K562 (cell line): Measurements from ENCODE around the gene EMC10. TPM values are rescaled to one million over a fixed set of nuclear protein-coding genes. Genes with fewer than 3 reads are reported as not detected.

Source experiments
- CBFB ChIP-seq: sonication (generic); formaldehyde crosslinking; IDR thresholded peaks from 2 replicates; pipeline ENCODE4 v1.4.0; 2020; ENCODE audit warnings: mild to moderate bottlenecking, missing genetic modification reagents
- CC2D1A ChIP-seq: fragments of 450-650 bp; IDR thresholded peaks from 2 replicates; pipeline ENCODE4 v1.6.1; 2017; ENCODE audit warnings: mild to moderate bottlenecking
- DIDO1 ChIP-seq: fragments of 450-650 bp; IDR thresholded peaks from 2 replicates; pipeline ENCODE4 v1.6.1; 2016; ENCODE audit warnings: low read depth, missing biosample characterization, missing genetic modification characterization
- DPF2 ChIP-seq: fragments of 450-650 bp; IDR thresholded peaks from 2 replicates; pipeline ENCODE4 v1.6.1; 2016
- ELF4 ChIP-seq: fragments of 450-650 bp; formaldehyde crosslinking; IDR thresholded peaks from 2 replicates; pipeline ENCODE4 v1.4.0; 2022; ENCODE audit warnings: missing genetic modification characterization
- ERF ChIP-seq: fragments of 450-650 bp; formaldehyde crosslinking; IDR thresholded peaks from 2 replicates; pipeline ENCODE4 v1.4.0; 2020; ENCODE audit warnings: mild to moderate bottlenecking, mixed read lengths
- HMGN3 ChIP-seq: IDR thresholded peaks from 2 replicates; pipeline ENCODE4 v1.6.1; 2011; ENCODE audit warnings: borderline replicate concordance, low read depth, mild to moderate bottlenecking, mixed read lengths, low read length; ENCODE audit not compliant: insufficient read length; ENCODE audit errors: extremely low read depth
- MYC ChIP-seq, 2 experiments: fragments of 250-450 bp in 1 of 2; sonication (Bioruptor Pico) in 1 of 2; IDR thresholded peaks; 2 replicates each; pipeline versions ENCODE4 v1.5.1 to v1.6.1; 2012 to 2021; ENCODE audit warnings: low read depth in 2 of 2, borderline replicate concordance in 1 of 2, improper control_type of control experiment in 1 of 2, low read length in 1 of 2, mild to moderate bottlenecking in 1 of 2, moderate library complexity in 1 of 2
- NFYB ChIP-seq: IDR thresholded peaks from 2 replicates; pipeline ENCODE4 v1.6.1; 2011; ENCODE audit warnings: mild to moderate bottlenecking, moderate library complexity; ENCODE audit not compliant: insufficient read length; ENCODE audit errors: extremely low read depth
- PATZ1 ChIP-seq: fragments of 250-450 bp; sonication (Bioruptor Pico); IDR thresholded peaks from 2 replicates; pipeline ENCODE4 v1.5.0; 2020; ENCODE audit warnings: mild to moderate bottlenecking, borderline replicate concordance
- POLR2B ChIP-seq: fragments of 450-650 bp; IDR thresholded peaks from 2 replicates; pipeline ENCODE4 v1.6.1; 2018; ENCODE audit warnings: low read depth; ENCODE audit not compliant: partially characterized antibody
- POLR2H ChIP-seq: IDR thresholded peaks from 2 replicates; pipeline ENCODE4 v1.6.1; 2016; ENCODE audit warnings: missing genetic modification characterization, low read depth, mild to moderate bottlenecking, control low read depth, missing compliant biosample characterization, moderate library complexity
- RBM34 ChIP-seq: fragments of 200-400 bp; formaldehyde crosslinking; IDR thresholded peaks from 2 replicates; pipeline ENCODE4 v1.6.1; 2018; ENCODE audit warnings: low read length, borderline replicate concordance; ENCODE audit not compliant: insufficient read depth
- RHOXF2B ChIP-seq: fragments of 250-450 bp; sonication (Bioruptor Pico); conservative IDR thresholded peaks from 2 replicates; pipeline ENCODE4 v1.5.1; 2021
- SMAD1 ChIP-seq: fragments of 150-350 bp; IDR thresholded peaks from 2 replicates; pipeline ENCODE4 v1.6.1; 2014; ENCODE audit warnings: low read length, low read depth; ENCODE audit not compliant: partially characterized antibody
- SMAD4 ChIP-seq: fragments of 250-450 bp; sonication (Bioruptor Pico); conservative IDR thresholded peaks from 2 replicates; pipeline ENCODE4 v1.8.0; 2021; ENCODE audit warnings: inconsistent platforms, mild to moderate bottlenecking, moderate library complexity
- SREBF1 ChIP-seq: fragments of 150-350 bp; IDR thresholded peaks from 2 replicates; pipeline ENCODE4 v1.6.1; 2014; ENCODE audit warnings: antibody characterized with exemption, low read depth, low read length, borderline replicate concordance
- SRSF3 ChIP-seq: fragments of 200-400 bp; formaldehyde crosslinking; IDR thresholded peaks from 2 replicates; pipeline ENCODE4 v1.6.1; 2016; ENCODE audit warnings: mild to moderate bottlenecking, low read length, moderate library complexity; ENCODE audit not compliant: insufficient read depth
- TBP ChIP-seq: optimal IDR thresholded peaks from 2 replicates; pipeline ENCODE3; 2011; ENCODE audit warnings: low read depth, low read length, improper control_type of control experiment
- TCF7 ChIP-seq: sonication (generic); IDR thresholded peaks from 2 replicates; pipeline ENCODE4 v1.6.1; 2016; ENCODE audit warnings: antibody characterized with exemption, borderline replicate concordance
- ZBTB1 ChIP-seq: sonication (generic); formaldehyde crosslinking; IDR thresholded peaks from 2 replicates; pipeline ENCODE4 v1.8.1; 2023; ENCODE audit warnings: missing genetic modification reagents, low read depth, mild to moderate bottlenecking, borderline replicate concordance
- ZNF354B ChIP-seq: fragments of 250-450 bp; sonication (Bioruptor Pico); IDR thresholded peaks from 2 replicates; pipeline ENCODE4 v1.4.0; 2020
- ZNF41 ChIP-seq: fragments of 250-450 bp; sonication (Bioruptor Pico); conservative IDR thresholded peaks from 2 replicates; pipeline ENCODE4 v1.4.0; 2020; ENCODE audit warnings: mild to moderate bottlenecking
- ZNF518B ChIP-seq: fragments of 250-450 bp; sonication (Bioruptor Pico); IDR thresholded peaks from 2 replicates; pipeline ENCODE4 v1.5.0; 2021; ENCODE audit warnings: mild to moderate bottlenecking, moderate library complexity
- polyA plus RNA-seq, 8 experiments: library from polyadenylated mRNA; depleted of rRNA in 4 of 8; stranded (reverse) in 5 of 8; unstranded in 3 of 8; fragments of >200 nt; fragmentation: Nextera tagmentation in 2 of 8; fragmentation: Illumina TruSeq in 1 of 8; extraction: Ambion mirVana in 2 of 8; extraction: Trizol in 1 of 8; gene quantifications; 2 replicates each; pipeline versions ENCODE4 v1.2.1 to v1.2.3, GENCODE V29; 2011 to 2014; ENCODE audit warnings: inconsistent platforms in 1 of 8, missing spikeins in 1 of 8
- total RNA-seq, 7 experiments: library from RNA; depleted of rRNA in 6 of 7; stranded (reverse); fragments of >200 nt in 6 of 7; fragmentation: Illumina TruSeq in 2 of 7; extraction: Trizol in 2 of 7; gene quantifications; 2 replicates each; pipeline versions ENCODE4 v1.2.1 to v1.2.3, GENCODE V29; 2011 to 2021; ENCODE audit warnings: low replicate concordance in 1 of 7

Gene EMC10
- total and polyA plus RNA-seq, 9 of the 15 experiments (the other 6 are each of a cell fraction or from before 2014, with no cell fraction given), result 1.4 to 46.0 (median 13.1) TPM

- TF ChIP-seq SMAD1, result no peak
- TF ChIP-seq ERF (CRISPR knock-in tag), result no peak
- peak; percentile 54 for TF ChIP-seq TBP
- TF ChIP-seq SRSF3, result no peak
- no peak for TF ChIP-seq CC2D1A
- TF ChIP-seq ZNF41 (CRISPR knock-in tag), result no peak
- peak; percentile 97 for TF ChIP-seq POLR2B
- TF ChIP-seq RBM34, result no peak
- TF ChIP-seq ZBTB1 (CRISPR knock-in tag), result no peak
- peak; percentile 66 for TF ChIP-seq HMGN3
- no peak for TF ChIP-seq CBFB
- no peak for TF ChIP-seq MYC (IDR thresholded peaks at IDR 0.05; ENCODE audit: low read depth, low read length)
- peak; percentile 35; the same call in 1 of the 2 replicates for TF ChIP-seq MYC (CRISPR knock-in tag; IDR thresholded peaks at IDR 0.05; ENCODE audit: borderline replicate concordance, low read depth)
- 0 out of 2 replicates have a peak, but pooled peaks have one; percentile 22 for TF ChIP-seq SMAD4 (CRISPR knock-in tag)
- TF ChIP-seq ELF4 (CRISPR knock-in tag), result no peak
- TF ChIP-seq TCF7, result no peak
- no peak for TF ChIP-seq ZNF354B (CRISPR knock-in tag)
- TF ChIP-seq DIDO1 (tag), result no peak
- TF ChIP-seq RHOXF2B (CRISPR knock-in tag), result no peak
- no peak for TF ChIP-seq ZNF518B (CRISPR knock-in tag)
- no peak; the same call in 1 of the 2 replicates for TF ChIP-seq POLR2H (tag)
- no peak for TF ChIP-seq NFYB
- TF ChIP-seq DPF2, result 0 out of 2 replicates have a peak, but pooled peaks have one; percentile 9
- no peak for TF ChIP-seq PATZ1 (CRISPR knock-in tag)
- TF ChIP-seq SREBF1, result no peak
Observed at GRCh38 chr19:50476224-50476906, at the start of gene EMC10, which contains the start of gene GARIN5A (continued).
